SK-N-SH treated with all-trans-retinoic acid at 6 μM for 48 hours (cell line): ENCODE measurements around the gene AKR1C2.
"Not testable (repeated sequence)": the region's sequence is repeated elsewhere in the genome, so short reads cannot be mapped to it uniquely, and the experiment has no call there.

ENCODE experiments used
- BACH2 ChIP-seq: fragments of 250-450 bp; sonication (Bioruptor Pico); IDR thresholded peaks from 2 replicates; pipeline ENCODE4 v1.9.0; 2021; ENCODE audit warnings: mild to moderate bottlenecking, borderline replicate concordance
- CREB5 ChIP-seq: fragments of 250-450 bp; sonication (Bioruptor Pico); IDR thresholded peaks from 2 replicates; pipeline ENCODE4 v1.5.1; 2020; ENCODE audit warnings: low read depth, mild to moderate bottlenecking, moderate library complexity
- CSRNP3 ChIP-seq: fragments of 250-450 bp; sonication (Bioruptor Pico); IDR thresholded peaks from 2 replicates; pipeline ENCODE4 v1.5.1; 2021; ENCODE audit warnings: mild to moderate bottlenecking, moderate library complexity
- ESRRG ChIP-seq: fragments of 250-450 bp; sonication (Bioruptor Pico); IDR thresholded peaks from 2 replicates; pipeline ENCODE4 v1.6.1; 2021; ENCODE audit warnings: mild to moderate bottlenecking
- GLIS3 ChIP-seq: fragments of 250-450 bp; sonication (Bioruptor Pico); IDR thresholded peaks from 2 replicates; pipeline ENCODE4 v1.5.0; 2020; ENCODE audit warnings: mild to moderate bottlenecking, moderate library complexity
- RARB ChIP-seq: fragments of 250-450 bp; sonication (Bioruptor Pico); IDR thresholded peaks from 2 replicates; pipeline ENCODE4 v1.8.0; 2021; ENCODE audit warnings: mild to moderate bottlenecking, moderate library complexity
- TOX ChIP-seq: fragments of 250-450 bp; sonication (Bioruptor Pico); IDR thresholded peaks from 2 replicates; pipeline ENCODE4 v1.8.0; 2021; ENCODE audit warnings: mild to moderate bottlenecking, moderate library complexity, borderline replicate concordance
- ZFP3 ChIP-seq: fragments of 250-450 bp; sonication (Bioruptor Pico); IDR thresholded peaks from 2 replicates; pipeline ENCODE4 v1.5.0; 2020; ENCODE audit warnings: mild to moderate bottlenecking, moderate library complexity
- ZNF70 ChIP-seq: fragments of 450-650 bp; formaldehyde crosslinking; IDR thresholded peaks from 2 replicates; pipeline ENCODE4 v1.5.0; 2020; ENCODE audit warnings: mild to moderate bottlenecking, moderate library complexity

- not testable (repeated sequence) for TF ChIP-seq RARB (CRISPR knock-in tag); CREB5; BACH2 (CRISPR knock-in tag); ESRRG; ZFP3 (CRISPR knock-in tag); CSRNP3; ZNF70 (CRISPR knock-in tag); TOX (CRISPR knock-in tag); GLIS3
These were observed 21.8 kb upstream of the AKR1C2 start for GRCh38 chr10:5025461-5025881.
